NCI-H226 (cell line): ENCODE data around the gene PPP1R1B.

ENCODE experiments used
- DNase-seq: peaks from one replicate; pipeline ENCODE4 v3.0.0-alpha.2; 2015

The PPP1R1B gene

GRCh38 chr17:39617446-39618245 is 9.1 kb upstream of the PPP1R1B start:
- peak; percentile 63 for DNase-seq

GRCh38 chr17:39618246-39618913 is 8.4 kb upstream of the PPP1R1B start:
- DNase-seq: no peak

GRCh38 chr17:39618956-39619785 is 7.6 kb upstream of the PPP1R1B start:
- no peak for DNase-seq

DNA sequence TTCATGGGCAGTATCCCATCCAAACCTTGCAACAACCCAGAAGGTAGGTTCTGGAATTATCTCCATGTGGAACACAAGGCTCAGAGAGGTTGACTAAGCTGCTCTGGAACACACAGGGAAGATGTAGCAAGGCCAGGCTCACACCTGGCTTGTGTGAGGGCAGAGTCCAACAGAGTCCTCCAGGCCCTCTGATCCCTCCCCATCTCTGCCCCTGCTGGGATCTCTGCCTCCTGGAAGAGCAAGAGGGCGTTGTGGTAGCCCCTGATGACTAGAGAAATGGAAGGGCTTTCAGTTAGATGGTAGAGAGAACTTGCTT is 7.0 kb upstream of the PPP1R1B start:
- DNase-seq: no peak

GRCh38 chr17:39621523-39622379 is 5.0 kb upstream of the PPP1R1B start:
- DNase-seq: peak; percentile 54

DNA sequence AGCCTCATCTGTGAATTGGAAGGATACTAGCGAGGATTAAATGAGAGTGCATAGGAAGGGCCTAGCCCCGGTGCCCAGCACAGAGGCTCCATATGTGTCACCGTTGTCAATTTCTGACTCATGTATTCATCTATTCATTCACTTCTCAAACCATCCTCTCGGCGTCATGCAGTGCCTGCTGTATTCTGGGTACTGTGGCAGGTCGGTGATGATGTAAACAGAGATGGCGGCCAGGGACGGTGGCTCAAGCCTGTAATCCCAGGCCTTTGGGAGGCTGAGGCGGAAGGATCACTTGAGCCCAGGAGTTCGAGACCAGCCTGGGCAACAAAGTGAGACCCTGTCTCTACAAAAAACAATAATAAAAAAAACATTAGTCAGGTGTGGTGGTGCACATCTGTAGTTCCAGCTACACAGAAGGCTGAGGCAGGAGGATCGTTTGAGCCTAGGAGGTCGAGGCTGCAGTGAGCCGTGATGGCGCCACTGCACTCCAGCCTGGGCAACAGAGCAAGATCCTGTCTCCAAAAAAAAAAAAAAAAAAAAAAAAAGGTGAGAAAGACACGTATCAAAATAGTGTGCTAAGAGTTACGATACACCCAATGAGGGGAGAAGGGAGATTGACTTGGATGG is 4.3 kb upstream of the PPP1R1B start:
- DNase-seq: no peak

- peak; percentile 44 for DNase-seq
Observed at GRCh38 chr17:39623356-39623950, 3.3 kb upstream of the PPP1R1B start.

- DNase-seq: no peak
Observed at GRCh38 chr17:39624313-39624712, 2.4 kb upstream of the PPP1R1B start.

- no peak for DNase-seq
Observed at GRCh38 chr17:39625198-39625785, 1.5 kb upstream of the PPP1R1B start.

GRCh38 chr17:39627047-39627711 is 427 bp downstream of the PPP1R1B start:
- DNase-seq: no peak

DNA sequence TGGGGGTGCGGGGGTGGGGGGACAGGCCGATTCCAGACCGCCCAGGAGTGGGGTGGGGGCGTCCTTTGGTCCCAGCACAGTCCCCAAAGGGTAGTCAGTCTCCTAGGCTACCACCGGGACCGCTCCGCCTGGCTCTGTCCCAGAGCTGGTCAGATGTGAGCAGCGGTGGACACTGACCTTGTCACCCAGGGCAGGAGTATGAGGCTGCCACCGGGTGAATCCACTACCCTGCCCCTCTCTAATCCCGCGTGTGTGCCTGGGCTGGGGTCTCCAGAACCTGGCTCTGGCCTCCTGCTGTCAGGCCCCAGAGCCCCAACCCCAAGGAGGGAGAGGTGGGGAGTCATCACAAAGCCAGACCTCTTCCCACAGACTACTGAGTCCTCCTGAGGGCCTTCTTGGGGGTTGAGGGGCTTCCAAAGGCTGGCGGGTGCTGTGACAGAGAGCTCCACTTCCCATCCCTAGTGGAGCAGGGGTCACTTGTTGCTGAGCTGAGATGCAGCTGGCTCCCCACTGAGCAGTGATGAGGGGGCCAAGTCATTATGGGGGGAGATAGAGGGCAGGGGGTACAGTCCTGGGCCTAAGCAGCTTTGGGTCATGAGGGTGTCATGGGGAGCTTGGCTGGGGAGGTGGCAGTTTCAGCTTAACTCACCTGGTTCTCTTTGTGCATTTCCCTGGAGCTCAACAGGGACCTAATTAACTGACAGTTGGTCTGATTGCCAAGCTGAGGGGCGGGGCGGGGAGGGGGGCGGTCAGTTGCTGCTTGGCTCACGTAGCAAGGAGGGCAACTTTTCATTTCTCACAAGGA is 1.2 kb downstream of the PPP1R1B start:
- no peak for DNase-seq

GRCh38 chr17:39628655-39629493 is 2.1 kb downstream of the PPP1R1B start:
- DNase-seq: no peak

GRCh38 chr17:39629494-39629880 is 2.7 kb downstream of the PPP1R1B start:
- DNase-seq: no peak

DNA sequence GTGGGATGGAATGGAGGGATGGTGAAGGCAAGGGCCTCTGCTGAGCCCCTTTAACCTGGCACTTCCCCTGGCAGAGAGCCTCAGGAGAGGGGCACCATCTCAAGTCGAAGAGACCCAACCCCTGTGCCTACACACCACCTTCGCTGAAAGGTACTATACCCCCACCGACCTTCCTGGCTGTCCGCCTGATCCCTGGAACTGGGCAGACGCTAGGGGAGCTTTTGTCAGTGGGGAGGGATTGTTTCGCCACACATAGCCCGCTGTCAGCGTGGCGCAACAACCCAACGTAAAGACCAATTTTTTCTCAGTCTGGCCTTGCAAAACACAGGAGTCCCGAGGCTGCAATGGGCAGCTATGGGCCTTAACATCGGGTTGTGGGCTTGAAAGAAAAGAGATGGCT is 3.1 kb downstream of the PPP1R1B start:
- no peak for DNase-seq

GRCh38 chr17:39631403-39631802 is 4.7 kb downstream of the PPP1R1B start:
- no peak for DNase-seq

- DNase-seq: no peak
Observed at GRCh38 chr17:39632153-39632941, 5.6 kb downstream of the PPP1R1B start.

DNA sequence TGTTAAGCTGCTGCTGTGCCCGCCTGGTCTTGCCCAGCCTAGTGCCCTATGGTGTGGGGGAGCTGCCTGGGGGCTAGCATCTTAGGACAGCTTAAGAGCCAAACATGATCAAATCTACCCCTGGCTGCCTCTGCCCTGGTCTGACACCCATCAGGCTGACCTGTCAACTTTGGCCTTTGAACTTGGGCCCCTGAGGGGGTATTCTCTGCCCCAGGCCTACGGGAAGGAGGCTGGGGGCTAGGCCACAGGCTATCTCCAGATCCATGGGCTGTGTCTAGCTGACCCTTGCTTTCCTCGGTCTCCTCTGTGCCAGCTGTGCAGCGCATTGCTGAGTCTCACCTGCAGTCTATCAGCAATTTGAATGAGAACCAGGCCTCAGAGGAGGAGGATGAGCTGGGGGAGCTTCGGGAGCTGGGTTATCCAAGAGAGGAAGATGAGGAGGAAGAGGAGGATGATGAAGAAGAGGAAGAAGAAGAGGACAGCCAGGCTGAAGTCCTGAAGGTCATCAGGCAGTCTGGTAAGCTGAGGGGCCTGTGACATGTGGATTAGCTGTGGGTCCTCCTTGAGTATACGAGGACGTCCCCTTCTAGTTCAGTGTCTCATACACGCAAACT is 6.9 kb downstream of the PPP1R1B start:
- DNase-seq: no peak

DNA sequence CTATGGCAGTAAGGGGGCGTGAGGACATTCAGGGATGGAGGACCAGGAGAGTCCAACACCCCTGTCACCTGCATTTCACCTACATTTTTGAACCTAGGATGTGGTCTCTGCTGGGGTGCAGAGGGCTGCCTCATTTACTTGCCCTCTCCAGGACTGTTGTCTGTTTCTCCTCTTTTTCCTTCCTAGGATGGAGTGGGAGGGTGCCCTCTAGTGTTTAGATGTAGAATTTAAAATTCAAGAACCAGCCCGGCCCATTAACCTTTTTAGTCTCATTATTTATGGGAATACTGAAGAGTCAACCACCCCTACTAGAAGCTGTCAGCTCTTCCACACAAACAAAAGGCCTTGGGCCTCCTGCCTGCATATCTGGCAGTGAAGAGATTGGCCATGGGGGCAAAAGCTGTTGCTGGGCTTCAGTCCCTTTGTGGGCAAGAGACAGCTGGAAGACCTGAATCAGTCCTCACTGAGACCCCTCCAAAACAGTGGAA is 7.7 kb downstream of the PPP1R1B start:
- peak; percentile 12 for DNase-seq
